Measurements from ENCODE around the gene TRPC3. TPM values are rescaled to one million over a fixed set of nuclear protein-coding genes. Genes with fewer than 3 reads are reported as not detected.

Gene TRPC3
- total RNA-seq, 1 donor from 2014 or later: 0.17 TPM

GRCh38 chr4:121876070-121876469, 75.8 kb downstream of the TRPC3 start:
- TF ChIP-seq CTCF (IDR thresholded peaks at IDR 0.05) (no peak), EZH2 (IDR thresholded peaks at IDR 0.05) (no peak), EZH2phosphoT487 (IDR thresholded peaks at IDR 0.05) (no peak)
- Histone ChIP-seq H3K79me2 (ENCODE audit: low read depth) (no peaks in the 10 kb centered on the region), H4K20me1 (ENCODE audit: low read depth) (peaks cover 16% of the 10 kb centered on the region), H3K4me1 (peaks cover 4% of the 10 kb centered on the region), H3K27ac (no peak overlapping the region), H3K4me3 (no peak overlapping the region), H3K4me2 (no peak overlapping the region), H2AFZ (replicated peaks) (no peak overlapping the region), H3K27me3 (peaks cover 90% of the 10 kb centered on the region), H3K9ac (no peak overlapping the region), H3K9me3 (ENCODE audit: low read depth) (no peaks in the 10 kb centered on the region), H3K36me3 (no peaks in the 10 kb centered on the region), H3F3A (ENCODE audit: low read depth) (peaks cover 8% of the 10 kb centered on the region)
- no peak for DNase-seq (ENCODE audit: low spot score)
- Mint-ChIP-seq H3K4me1 (peaks cover 10% of the 10 kb centered on the region), H3K27ac (no peak overlapping the region), H3K9me3 (no peaks in the 10 kb centered on the region), H3K4me3 (no peak overlapping the region), H3K36me3 (no peaks in the 10 kb centered on the region), H3K27me3 (ENCODE audit: insufficient read depth, low read depth) (no peaks in the 10 kb centered on the region)

GRCh38 chr4:121875652-121876051, 76.2 kb downstream of the TRPC3 start:
- H3K9me3 ChIP-seq (ENCODE audit: low read depth): no peaks in the 10 kb centered on the region
- Mint-ChIP-seq H3K36me3 (no peaks in the 10 kb centered on the region), H3K4me3 (no peak overlapping the region), H3K27ac (no peak overlapping the region), H3K4me1 (peaks cover 9% of the 10 kb centered on the region), H3K9me3 (no peaks in the 10 kb centered on the region), H3K27me3 (ENCODE audit: insufficient read depth, low read depth) (no peaks in the 10 kb centered on the region)
- no peak overlapping the region for H3K9ac ChIP-seq
- peaks cover 16% of the 10 kb centered on the region for H4K20me1 ChIP-seq (ENCODE audit: low read depth)
- no peak overlapping the region for H2AFZ ChIP-seq (replicated peaks)
- no peak overlapping the region for H3K27ac ChIP-seq
- peaks cover 86% of the 10 kb centered on the region for H3K27me3 ChIP-seq
- H3K4me2 ChIP-seq: no peak overlapping the region
- TF ChIP-seq CTCF (IDR thresholded peaks at IDR 0.05) (no peak), EZH2 (IDR thresholded peaks at IDR 0.05) (no peak), EZH2phosphoT487 (IDR thresholded peaks at IDR 0.05) (no peak)
- H3F3A ChIP-seq (ENCODE audit: low read depth): peaks cover 8% of the 10 kb centered on the region
- H3K36me3 ChIP-seq: no peaks in the 10 kb centered on the region
- H3K79me2 ChIP-seq (ENCODE audit: low read depth): no peaks in the 10 kb centered on the region
- no peak overlapping the region for H3K4me3 ChIP-seq
- DNase-seq (ENCODE audit: low spot score): no peak
- peaks cover 4% of the 10 kb centered on the region for H3K4me1 ChIP-seq

GRCh38 chr4:121873604-121874003, 78.3 kb downstream of the TRPC3 start:
- Histone ChIP-seq H3F3A (ENCODE audit: low read depth) (peaks cover 20% of the 10 kb centered on the region), H4K20me1 (ENCODE audit: low read depth) (peaks cover 16% of the 10 kb centered on the region), H3K27ac (no peak overlapping the region), H3K4me2 (no peak overlapping the region), H3K9ac (no peak overlapping the region), H3K4me1 (peaks cover 10% of the 10 kb centered on the region), H3K27me3 (peaks cover 65% of the 10 kb centered on the region), H2AFZ (replicated peaks) (no peak overlapping the region), H3K36me3 (no peaks in the 10 kb centered on the region), H3K79me2 (ENCODE audit: low read depth) (peaks cover 8% of the 10 kb centered on the region), H3K4me3 (no peak overlapping the region), H3K9me3 (ENCODE audit: low read depth) (no peaks in the 10 kb centered on the region)
- H3K9me3 Mint-ChIP-seq: no peaks in the 10 kb centered on the region
- H3K27ac Mint-ChIP-seq: no peak overlapping the region
- DNase-seq (ENCODE audit: low spot score): no peak
- peaks cover 14% of the 10 kb centered on the region for H3K4me1 Mint-ChIP-seq
- no peak overlapping the region for H3K4me3 Mint-ChIP-seq
- TF ChIP-seq EZH2 (IDR thresholded peaks at IDR 0.05): no peak
- no peaks in the 10 kb centered on the region for H3K27me3 Mint-ChIP-seq (ENCODE audit: insufficient read depth, low read depth)
- H3K36me3 Mint-ChIP-seq: no peaks in the 10 kb centered on the region

- H3K9me3 Mint-ChIP-seq: peaks cover 16% of the 10 kb centered on the region
- H3K4me3 ChIP-seq: peak within 1 kb of the TSS; percentile 88
- no peaks in the 10 kb centered on the region for H4K20me1 ChIP-seq (ENCODE audit: low read depth)
- H3K4me3 Mint-ChIP-seq: peak within 1 kb of the TSS; percentile 95
- peak within 1 kb of the TSS; percentile 74 for H3K27ac Mint-ChIP-seq
- TF ChIP-seq EZH2 (IDR thresholded peaks at IDR 0.05): no peak
- H3K4me1 Mint-ChIP-seq: peaks cover 5% of the 10 kb centered on the region
- H3K27me3 Mint-ChIP-seq (ENCODE audit: insufficient read depth, low read depth): no peaks in the 10 kb centered on the region
- H3K27ac ChIP-seq: peak within 1 kb of the TSS; percentile 68
- H3K9ac ChIP-seq: peak within 1 kb of the TSS; percentile 53
- peaks cover 35% of the 10 kb centered on the region for H3K27me3 ChIP-seq
- peaks cover 21% of the 10 kb centered on the region for H3K36me3 Mint-ChIP-seq
- H3K79me2 ChIP-seq (ENCODE audit: low read depth): peaks cover 8% of the 10 kb centered on the region
- peak within 1 kb of the TSS; percentile 82 for H3K4me2 ChIP-seq
- peak; percentile 98 for DNase-seq (ENCODE audit: low spot score)
- H2AFZ ChIP-seq (replicated peaks): peak within 1 kb of the TSS; percentile 97
- H3K9me3 ChIP-seq (ENCODE audit: low read depth): no peaks in the 10 kb centered on the region
- peaks cover 6% of the 10 kb centered on the region for H3K4me1 ChIP-seq
- peaks cover 12% of the 10 kb centered on the region for H3F3A ChIP-seq (ENCODE audit: low read depth)
- H3K36me3 ChIP-seq: peaks cover 10% of the 10 kb centered on the region
These were observed 81.7 kb downstream of the TRPC3 start, which contains the start of gene BBS7 for GRCh38 chr4:121869841-121870822. Gene BBS7, minus strand, starts transcription at chr4:121870474. Its CDS starts 161 bp downstream, at chr4:121870313.
